ENCODE measurements around the gene PGAP6. TPM values are rescaled to one million over a fixed set of nuclear protein-coding genes. Genes with fewer than 3 reads are reported as not detected.
"Not testable (repeated sequence)": the region's sequence is repeated elsewhere in the genome, so short reads cannot be mapped to it uniquely, and the experiment has no call there.

Gene PGAP6
- total RNA-seq, 1 donor from 2014 or later = 55.8 TPM

DNA sequence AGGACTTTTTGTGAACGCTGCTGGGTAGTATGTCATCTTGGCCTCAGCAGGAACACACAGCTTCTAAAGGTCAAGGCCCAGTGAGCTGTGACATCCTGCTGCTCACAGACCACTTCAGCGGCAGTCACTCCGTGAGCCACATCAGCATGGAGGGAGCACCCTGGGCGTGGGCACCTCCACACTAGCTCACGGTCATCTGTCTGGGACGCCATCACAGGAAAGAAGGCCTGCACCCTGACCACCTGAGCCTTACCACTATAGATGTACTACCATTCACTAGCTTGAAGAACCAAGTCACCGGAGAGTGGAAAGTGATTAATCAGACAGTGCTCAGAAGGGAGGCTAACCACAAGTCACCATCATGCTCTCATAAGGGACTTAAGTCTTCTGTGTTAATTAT, 32.6 kb downstream of the PGAP6 start:
- ATAC-seq = no peak
- Histone ChIP-seq H3K36me3 (peaks cover 25% of the 10 kb centered on the region), H3K9me3 (no peaks in the 10 kb centered on the region), H3K4me3 (no peak overlapping the region), H3K4me1 (peaks cover 26% of the 10 kb centered on the region), H3K27ac (no peak overlapping the region), H3K27me3 (ENCODE audit: low read depth) (no peaks in the 10 kb centered on the region)
- TF ChIP-seq, protein P1, sequence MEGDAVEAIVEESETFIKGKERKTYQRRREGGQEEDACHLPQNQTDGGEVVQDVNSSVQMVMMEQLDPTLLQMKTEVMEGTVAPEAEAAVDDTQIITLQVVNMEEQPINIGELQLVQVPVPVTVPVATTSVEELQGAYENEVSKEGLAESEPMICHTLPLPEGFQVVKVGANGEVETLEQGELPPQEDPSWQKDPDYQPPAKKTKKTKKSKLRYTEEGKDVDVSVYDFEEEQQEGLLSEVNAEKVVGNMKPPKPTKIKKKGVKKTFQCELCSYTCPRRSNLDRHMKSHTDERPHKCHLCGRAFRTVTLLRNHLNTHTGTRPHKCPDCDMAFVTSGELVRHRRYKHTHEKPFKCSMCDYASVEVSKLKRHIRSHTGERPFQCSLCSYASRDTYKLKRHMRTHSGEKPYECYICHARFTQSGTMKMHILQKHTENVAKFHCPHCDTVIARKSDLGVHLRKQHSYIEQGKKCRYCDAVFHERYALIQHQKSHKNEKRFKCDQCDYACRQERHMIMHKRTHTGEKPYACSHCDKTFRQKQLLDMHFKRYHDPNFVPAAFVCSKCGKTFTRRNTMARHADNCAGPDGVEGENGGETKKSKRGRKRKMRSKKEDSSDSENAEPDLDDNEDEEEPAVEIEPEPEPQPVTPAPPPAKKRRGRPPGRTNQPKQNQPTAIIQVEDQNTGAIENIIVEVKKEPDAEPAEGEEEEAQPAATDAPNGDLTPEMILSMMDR (IDR thresholded peaks at IDR 0.05) = no peak
- intact Hi-C loops (cut with DNase I) = no loop called here
- DNase-seq = no peak

DNA sequence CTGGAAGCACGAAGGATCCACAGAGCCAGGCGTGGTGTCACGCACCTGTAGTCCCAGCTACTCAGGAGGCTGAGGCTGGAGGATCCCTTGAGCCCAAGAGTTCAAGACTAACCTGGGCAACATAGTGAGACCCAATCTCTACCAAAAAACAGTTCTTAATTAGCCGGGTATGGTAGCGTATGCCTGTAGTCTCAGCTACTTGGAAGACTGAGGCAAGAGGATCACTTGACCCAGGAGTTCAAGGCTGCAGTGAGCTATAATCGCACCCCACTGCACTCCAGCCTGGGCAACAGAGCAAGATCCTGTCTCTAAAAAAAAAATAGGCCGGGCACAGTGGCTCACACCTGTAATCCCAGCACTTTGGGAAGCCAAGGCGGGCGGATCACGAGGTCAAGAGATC, 33.3 kb downstream of the PGAP6 start:
- DNase-seq; H3K27me3 ChIP-seq (ENCODE audit: low read depth); H3K27ac ChIP-seq; intact Hi-C loops (cut with DNase I); H3K4me3 ChIP-seq; ATAC-seq; H3K9me3 ChIP-seq: not testable (repeated sequence)
- peaks cover 24% of the 10 kb centered on the region for H3K4me1 ChIP-seq
- peaks cover 25% of the 10 kb centered on the region for H3K36me3 ChIP-seq

- no peak for DNase-seq
- TF ChIP-seq, protein P1 (IDR thresholded peaks at IDR 0.05) = no peak
- intact Hi-C loops (cut with DNase I) = no loop called here
- Histone ChIP-seq H3K4me3 (no peak overlapping the region), H3K36me3 (peaks cover 33% of the 10 kb centered on the region), H3K9me3 (no peaks in the 10 kb centered on the region), H3K27ac (no peak overlapping the region), H3K27me3 (ENCODE audit: low read depth) (no peaks in the 10 kb centered on the region), H3K4me1 (peaks cover 19% of the 10 kb centered on the region)
- no peak for ATAC-seq
Observed at GRCh38 chr16:347203-347602, 34.6 kb downstream of the PGAP6 start.

GRCh38 chr16:346587-346986, 35.2 kb downstream of the PGAP6 start:
- Histone ChIP-seq H3K4me1 (peaks cover 16% of the 10 kb centered on the region), H3K4me3 (no peak overlapping the region), H3K27ac (no peak overlapping the region), H3K9me3 (no peaks in the 10 kb centered on the region), H3K36me3 (peaks cover 33% of the 10 kb centered on the region), H3K27me3 (ENCODE audit: low read depth) (no peaks in the 10 kb centered on the region)
- intact Hi-C loops (cut with DNase I) = no loop called here
- ATAC-seq = peak; percentile 56 to 66
- no peak for DNase-seq
- TF ChIP-seq, protein P1 (IDR thresholded peaks at IDR 0.05) = no peak

GRCh38 chr16:345772-346171, 36.0 kb downstream of the PGAP6 start:
- DNase-seq (no peak), ATAC-seq (no peak)
- peaks cover 33% of the 10 kb centered on the region for H3K36me3 ChIP-seq
- no peak overlapping the region for H3K27ac ChIP-seq
- intact Hi-C loops (cut with DNase I) = no loop called here
- H3K9me3 ChIP-seq = no peaks in the 10 kb centered on the region
- no peak overlapping the region for H3K4me3 ChIP-seq
- TF ChIP-seq, protein P1 (IDR thresholded peaks at IDR 0.05) = no peak
- H3K27me3 ChIP-seq (ENCODE audit: low read depth) = no peaks in the 10 kb centered on the region
- peaks cover 9% of the 10 kb centered on the region for H3K4me1 ChIP-seq

DNA sequence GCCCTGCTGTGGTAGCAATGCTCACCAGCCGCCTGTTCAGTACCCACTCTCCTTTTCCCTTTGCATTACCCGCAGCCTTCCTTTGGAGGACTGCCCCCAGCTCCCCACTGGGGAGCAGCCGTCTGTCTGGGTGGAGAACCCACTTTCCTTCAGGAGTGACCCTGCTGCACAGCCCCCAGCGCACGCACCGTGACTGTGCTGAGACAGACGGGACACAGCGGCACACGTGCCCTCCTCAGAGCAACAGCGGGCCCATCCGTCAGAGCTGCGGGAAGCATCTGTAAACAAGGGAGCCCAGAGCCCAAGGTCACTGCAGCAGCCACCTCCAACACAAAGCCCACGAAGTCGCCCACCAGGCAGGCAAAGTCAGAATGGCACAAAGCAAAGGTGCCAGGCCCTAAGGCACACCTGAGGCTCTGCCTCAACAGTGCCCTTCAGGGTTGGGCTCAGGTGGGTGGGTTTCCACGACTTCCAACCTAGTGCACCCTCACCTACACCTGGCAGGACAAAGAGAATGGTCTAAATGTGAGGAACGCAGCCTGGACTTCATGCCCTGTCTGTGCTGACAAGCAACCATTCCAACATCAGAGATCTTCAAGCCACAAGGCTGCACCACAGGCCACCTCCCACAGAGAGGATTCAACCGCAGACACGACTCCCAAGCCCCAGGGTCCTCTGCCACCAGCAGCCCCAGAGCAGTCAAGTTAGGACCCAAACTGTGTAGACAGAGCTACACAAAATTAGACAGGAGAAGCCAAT, 39.1 kb downstream of the PGAP6 start:
- H3K4me3 ChIP-seq = no peak overlapping the region
- no peak for ATAC-seq
- no peaks in the 10 kb centered on the region for H3K27me3 ChIP-seq (ENCODE audit: low read depth)
- DNase-seq = no peak
- H3K36me3 ChIP-seq = peaks cover 33% of the 10 kb centered on the region
- no peaks in the 10 kb centered on the region for H3K9me3 ChIP-seq
- peaks cover 24% of the 10 kb centered on the region for H3K4me1 ChIP-seq
- intact Hi-C loops (cut with DNase I) = no loop called here
- TF ChIP-seq, protein P1 (IDR thresholded peaks at IDR 0.05) = no peak
- no peak overlapping the region for H3K27ac ChIP-seq

DNA sequence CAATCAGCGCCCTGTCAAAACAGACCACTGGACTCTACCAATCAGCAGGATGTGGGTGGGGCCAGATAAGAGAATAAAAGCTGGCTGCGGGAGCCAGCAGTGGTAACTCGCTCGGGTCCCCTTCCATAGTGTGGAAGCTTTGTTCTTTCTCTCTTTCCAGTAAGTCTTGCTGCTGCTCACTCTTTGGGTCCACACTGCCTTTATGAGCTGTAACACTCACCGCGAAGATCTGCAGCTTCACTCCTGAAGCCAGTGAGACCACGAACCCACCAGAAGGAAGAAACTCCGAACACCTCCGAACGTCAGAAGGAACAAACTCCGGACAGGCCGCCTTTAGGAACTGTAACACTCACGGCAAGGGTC, 39.8 kb downstream of the PGAP6 start:
- H3K27me3 ChIP-seq (ENCODE audit: low read depth); intact Hi-C loops (cut with DNase I); H3K27ac ChIP-seq; H3K9me3 ChIP-seq; H3K4me3 ChIP-seq; ATAC-seq; DNase-seq: not testable (repeated sequence)
- H3K36me3 ChIP-seq = peaks cover 30% of the 10 kb centered on the region
- H3K4me1 ChIP-seq = peaks cover 28% of the 10 kb centered on the region

DNA sequence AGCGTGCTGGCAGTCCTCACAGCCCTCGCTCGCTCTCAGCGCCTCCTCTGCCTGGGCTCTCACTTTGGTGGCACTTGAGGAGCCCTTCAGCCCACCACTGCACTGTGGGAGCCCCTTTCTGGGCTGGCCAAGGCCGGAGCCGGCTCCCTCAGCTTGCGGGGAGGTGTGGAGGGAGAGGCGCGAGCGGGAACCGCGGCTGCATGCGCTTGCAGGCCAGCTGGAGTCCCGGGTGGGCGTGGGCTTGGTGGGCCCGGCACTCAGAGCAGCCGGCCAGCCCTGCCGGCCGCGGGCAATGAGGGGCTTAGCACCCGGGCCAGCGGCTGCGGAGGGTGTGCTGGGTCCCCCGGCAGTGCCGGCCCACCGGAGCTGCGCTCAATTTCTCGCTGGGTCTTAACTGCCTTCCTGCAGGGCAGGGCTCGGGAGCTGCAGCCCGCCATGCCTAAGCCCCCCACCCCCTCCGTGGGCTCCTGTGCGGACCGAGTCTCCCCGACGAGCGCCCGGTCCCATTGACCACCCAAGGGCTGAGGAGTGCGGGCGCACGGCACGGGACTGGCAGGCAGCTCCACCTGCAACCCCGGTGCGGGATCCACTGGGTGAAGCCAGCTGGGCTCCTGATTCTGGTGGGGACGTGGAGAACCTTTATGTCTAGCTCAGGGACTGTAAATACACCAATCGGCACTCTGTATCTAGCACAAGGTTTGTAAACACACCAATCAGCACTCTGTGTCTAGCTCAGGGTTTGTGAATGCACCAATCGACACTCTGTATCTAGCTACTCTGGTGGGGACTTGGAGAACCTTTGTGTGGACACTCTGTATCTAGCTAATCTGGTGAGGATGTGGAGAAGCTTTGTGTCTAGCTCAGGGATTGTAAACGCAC, 40.4 kb downstream of the PGAP6 start:
- Histone ChIP-seq H3K36me3 (peaks cover 25% of the 10 kb centered on the region), H3K4me1 (peaks cover 28% of the 10 kb centered on the region)
- H3K27me3 ChIP-seq (ENCODE audit: low read depth); H3K27ac ChIP-seq; H3K4me3 ChIP-seq; intact Hi-C loops (cut with DNase I); DNase-seq; H3K9me3 ChIP-seq; ATAC-seq: not testable (repeated sequence)

Data from lower lobe of right lung (tissue), 2 donors.